HG02938 (cell line): ENCODE results near the gene SYTL4.

Source experiments
- ATAC-seq: cut with Tn5 transposase; IDR thresholded peaks from one replicate; pipeline ENCODE4 v1.9.1; 2021; ENCODE audit warnings: mild to moderate bottlenecking, moderate library complexity; ENCODE audit not compliant: unreplicated experiment

Gene SYTL4

DNA sequence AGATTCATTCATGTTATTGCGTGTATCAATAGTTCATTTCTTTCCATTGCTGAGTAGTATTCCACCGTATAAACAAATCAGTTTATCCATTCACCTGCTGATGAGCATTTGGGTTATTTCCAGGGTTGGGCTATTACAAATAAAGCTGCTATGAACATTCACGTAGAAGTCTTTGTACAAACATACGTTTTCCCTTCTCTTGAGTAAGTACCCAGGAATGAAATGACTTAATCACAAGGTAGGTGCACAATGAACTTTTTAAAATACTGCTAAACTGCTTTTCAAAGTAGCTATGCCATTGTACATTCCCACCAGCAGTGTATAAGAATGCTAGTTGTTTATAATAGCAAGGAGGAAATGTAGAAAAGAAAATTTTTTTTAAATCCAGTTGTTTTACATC, 35.9 kb downstream of the SYTL4 start:
- no peak for ATAC-seq

DNA sequence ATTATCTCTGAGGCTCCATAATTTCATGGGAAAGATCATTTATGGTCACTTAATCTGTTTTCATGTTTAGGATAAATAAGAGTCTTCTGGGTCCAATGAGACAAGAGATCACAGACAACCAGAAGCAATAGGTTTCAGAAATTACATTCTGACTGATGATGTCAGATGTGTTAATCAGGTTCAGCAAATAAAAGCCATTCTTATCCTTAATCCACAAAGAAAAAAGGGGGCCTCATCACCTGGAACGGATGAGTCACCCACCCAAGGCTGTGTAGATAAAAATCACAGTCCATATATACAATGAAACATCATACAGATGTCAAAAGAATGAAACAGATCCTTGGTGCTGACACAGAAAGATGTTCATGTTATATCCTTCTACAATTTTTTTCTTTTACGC, 36.6 kb downstream of the SYTL4 start:
- ATAC-seq, result no peak

DNA sequence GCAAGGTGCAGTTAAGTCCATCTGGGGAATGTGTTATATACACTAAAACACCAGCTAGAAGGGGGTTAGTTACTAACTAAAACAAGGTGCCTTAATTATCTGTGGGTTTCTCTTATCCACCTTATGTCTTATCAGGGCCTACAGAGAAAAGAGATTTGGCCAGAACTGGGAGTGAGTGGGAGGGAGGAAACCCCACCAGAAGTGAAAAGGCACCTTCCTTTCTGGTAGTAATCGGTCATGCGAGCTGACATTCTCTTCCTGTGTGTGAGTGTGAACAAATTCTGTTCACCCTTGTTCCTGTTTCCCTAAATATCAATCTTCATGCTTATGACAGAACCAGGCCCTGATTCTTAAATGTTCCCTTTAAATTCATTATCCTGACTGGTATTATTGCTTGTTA, 44.4 kb downstream of the SYTL4 start:
- ATAC-seq, result peak; percentile 65

DNA sequence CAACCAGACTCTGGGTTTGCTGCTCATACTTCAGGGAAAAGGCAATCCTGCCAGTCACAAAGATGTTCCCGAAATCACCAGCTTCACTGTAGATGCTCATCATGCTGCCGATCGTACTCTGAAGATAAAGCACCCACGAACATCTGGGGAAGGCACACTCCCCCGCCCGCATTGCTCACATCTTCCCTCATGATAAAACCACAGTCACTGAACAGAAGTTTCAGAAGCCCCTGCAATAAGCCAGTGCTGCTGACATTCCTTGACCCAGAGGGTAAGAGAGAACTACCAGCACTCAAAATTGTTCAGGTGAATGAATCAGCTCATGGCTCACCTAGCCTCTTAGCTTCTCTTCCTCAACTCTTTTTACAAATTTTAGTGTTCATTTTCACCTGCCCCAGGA, 44.8 kb downstream of the SYTL4 start:
- peak; percentile 38 for ATAC-seq

DNA sequence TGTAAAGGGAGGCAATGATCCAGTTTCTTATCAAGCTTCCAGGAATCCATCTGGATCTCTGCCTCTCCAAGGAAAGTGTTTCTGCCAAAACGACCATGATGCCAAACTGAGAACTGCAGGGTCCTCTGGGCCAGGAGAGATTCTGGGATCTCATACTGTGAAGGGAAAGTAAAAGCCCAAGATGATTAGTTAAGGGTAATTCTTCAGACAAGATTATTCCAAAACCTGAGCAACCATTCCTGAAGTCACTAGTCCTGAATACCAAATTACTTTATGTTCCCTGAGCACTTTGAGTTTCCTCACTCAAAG, 46.0 kb downstream of the SYTL4 start:
- ATAC-seq, result no peak

DNA sequence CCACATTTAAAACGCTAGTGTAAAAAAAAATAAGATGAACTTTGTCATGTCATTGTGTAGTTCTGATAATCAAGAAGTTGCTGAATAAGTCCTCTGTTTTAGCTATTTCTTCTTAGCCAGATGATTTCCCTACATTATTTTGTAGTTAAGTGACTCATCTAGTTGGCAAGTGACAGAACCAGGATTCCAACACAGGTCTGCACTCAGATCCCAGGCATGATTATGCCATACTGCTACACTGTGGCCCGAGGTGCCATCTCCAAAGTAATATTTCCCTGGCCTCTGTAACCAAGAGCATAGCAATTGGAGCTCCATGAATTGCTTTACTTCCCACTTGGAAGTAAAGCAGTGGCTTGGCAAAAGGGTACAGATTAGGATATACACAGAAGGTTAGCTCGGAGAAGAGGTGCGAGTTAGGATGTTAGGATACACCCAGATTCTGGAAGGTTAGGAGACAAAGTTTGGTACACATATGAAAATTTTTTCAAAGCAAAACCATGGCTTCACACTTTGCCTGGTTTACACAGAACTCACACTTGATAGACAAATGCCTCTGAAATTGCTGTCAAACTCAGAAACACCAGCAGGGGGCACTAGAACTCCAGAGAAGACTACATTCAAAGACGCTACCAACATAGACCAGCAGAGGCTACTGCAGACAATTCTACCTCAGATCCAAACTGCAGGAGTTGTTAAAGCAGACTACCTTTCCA, 46.5 kb downstream of the SYTL4 start:
- peak; percentile 88 for ATAC-seq

DNA sequence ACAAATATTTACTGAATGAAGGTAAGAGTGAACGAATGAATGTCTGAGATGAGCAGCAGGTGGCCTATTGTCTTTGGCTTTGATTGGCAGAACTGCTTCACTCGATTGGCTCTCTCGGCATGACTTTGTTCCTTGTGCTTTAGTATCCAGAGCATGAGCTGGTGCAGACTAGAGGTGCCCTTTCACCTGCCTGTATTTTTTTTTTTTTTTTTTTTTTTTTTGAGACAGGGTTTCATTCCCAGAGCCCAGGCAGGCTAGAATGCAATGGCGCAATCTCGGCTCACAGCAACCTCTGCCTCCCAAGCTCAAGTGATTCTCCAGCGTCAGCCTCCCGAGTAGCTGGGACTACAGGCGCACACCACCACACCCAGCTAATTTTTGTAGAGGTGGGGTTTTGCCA, 49.0 kb downstream of the SYTL4 start:
- ATAC-seq, result no peak

DNA sequence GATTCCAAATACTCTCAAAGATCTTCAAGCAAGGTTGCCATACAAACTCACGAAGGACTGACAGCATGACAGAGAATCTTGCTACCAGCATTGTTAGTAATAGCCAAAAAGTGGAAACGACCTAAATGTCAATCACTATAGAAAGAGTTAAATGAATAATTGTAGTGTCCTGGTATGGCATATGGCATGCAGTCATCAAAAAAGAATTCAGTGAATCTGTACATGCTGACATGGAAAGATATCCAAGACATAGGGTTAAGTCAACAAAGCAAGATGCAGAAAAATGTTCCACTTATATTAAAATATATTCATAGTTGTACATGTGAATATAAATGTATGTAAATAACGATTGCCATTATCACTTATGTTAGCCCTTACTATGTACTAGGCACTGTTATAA, 50.3 kb downstream of the SYTL4 start:
- no peak for ATAC-seq

DNA sequence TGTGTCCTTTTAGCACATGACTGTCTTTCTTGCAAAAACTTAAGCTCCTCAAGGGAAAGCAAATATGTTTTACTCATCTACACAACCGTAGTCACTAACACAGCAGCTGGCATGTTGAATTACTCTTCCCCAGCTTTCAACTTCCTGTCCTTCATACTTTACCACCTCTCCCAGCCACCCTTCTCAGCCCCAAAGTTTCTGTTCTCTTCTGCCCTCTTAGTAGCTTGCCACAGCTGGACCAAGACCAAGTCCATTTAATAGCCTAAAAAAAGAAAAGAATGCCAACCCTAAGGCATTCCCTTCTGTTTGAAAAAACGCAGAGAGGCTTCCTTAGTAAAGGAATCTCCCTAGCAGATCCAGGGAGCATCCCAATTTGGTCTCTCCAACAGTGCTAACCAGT, 51.2 kb downstream of the SYTL4 start:
- ATAC-seq, result no peak

DNA sequence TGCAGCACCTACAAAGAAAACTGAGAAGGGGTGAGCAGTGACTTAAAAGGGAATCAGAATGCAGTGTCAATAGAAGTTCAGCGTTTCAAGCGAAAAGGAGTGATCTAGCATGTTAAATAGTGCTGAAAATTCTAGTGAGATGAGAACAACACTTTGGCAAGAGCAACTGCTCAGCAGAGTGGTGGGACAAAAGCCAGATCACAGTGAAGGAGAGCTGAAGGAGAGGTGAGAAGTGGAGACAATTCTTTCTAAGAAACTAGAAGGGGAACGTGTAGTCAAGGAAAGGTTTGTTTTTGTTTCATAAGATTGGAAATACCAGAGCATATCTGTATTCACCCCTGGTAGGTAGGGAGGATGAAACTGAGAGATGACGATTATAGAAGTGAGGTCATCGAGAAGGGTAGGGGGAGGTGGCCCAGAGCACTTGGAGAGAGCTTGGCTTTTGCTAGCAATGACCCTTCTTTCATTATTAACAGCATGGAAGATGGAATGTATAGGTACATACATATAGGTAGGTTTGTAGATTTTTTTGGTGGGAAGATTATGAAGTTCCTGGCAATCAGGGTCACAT, 54.2 kb downstream of the SYTL4 start:
- no peak for ATAC-seq

DNA sequence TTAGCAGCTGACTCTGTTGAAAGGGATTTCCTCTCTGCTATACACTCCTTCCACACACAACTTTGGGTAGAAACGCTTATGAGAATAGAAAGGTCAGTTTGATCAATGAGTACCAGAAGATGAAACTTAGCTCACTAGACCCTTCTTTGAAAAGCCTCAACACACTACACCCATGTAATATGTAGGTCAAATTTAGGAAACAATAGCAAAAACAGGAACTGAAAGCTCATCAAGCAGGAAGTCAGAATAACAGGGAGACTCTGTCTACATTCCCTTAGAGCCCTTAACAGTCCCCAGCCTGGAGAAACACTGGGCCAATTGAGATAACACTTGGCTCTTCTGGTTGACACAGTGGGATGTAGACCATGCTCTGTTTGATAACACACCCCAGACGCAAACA, 57.2 kb downstream of the SYTL4 start:
- ATAC-seq, result peak; percentile 72

DNA sequence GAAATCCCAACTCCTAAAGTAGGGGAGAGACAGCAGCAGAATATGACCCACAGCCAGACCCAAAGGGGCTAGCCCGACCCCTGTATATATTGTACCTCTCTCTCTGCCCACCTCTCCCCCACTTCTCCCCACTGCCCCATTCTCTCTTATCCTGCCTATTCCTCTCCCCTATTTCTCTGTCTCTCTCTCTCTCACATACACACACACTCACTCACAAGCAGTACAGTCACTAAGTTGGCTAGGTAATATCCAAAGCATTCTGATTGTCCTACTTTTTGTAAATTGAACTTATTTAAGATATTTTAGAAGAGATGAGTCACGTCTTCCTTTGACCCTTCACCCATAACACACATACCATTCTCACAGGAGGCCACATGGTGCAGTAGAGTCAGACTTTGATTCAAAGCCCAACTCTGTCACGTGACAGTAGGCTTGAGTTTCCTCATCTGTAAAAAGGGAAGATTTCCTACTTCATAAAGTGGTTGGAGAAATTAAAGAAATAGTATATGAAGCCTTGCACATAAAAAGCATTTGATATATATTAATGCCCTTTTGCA, 58.4 kb downstream of the SYTL4 start:
- ATAC-seq, result no peak

DNA sequence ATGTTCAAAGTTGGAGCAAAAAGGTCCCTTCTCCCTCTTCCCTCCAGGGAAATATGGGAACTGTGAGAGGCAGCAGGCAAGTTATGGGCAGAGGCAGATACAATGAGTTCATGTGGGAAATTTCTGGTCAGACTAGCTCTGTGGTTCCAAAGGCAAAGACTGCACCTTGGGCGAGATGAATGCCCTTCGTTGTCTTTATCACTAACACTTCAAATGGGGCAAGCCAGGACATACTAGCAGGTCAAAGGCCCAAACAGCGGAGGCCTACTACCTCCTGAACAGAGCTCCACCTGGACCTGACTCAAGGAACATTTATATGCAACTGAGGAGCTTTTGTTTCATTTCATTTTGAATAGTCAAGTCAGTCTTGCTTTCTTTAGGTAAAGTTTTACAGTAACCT, 59.0 kb downstream of the SYTL4 start:
- no peak for ATAC-seq

DNA sequence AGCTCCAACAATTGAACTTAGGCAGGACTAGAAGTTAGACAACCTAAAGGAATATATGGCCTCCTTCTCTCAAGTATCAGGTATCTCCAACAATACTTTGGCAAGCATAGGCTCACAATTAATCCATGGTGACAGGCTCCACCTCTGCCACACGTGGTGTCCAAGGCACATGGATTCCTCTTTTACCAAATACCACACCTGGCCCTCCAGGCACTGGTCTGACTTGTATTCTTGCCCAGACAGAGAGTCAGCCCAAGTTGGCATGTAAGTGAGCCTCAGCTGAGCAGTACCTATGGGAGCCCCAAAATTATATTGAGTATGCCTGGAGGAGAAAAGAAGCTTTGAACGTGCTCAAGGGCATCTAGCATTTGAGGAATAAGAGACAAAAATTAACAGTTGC, 68.3 kb downstream of the SYTL4 start:
- no peak for ATAC-seq

DNA sequence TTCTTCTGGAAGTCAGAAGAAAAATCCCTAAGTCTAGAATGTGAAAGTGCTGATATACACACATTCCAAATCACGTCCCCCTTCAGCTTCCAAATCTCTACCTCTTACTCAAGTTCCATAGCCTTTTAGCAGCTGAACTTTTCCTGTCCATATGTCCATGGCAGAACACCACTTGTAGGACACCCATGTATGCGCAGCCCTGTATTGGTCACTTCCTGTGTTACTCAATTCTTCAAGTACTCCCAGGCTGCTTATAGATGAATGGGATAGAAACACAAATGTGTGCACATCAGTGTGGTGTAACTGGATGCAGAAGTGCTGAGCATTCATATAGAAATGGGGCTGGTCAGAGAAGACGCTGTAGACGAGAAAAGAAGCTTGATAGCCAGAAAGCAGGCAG, 69.1 kb downstream of the SYTL4 start:
- ATAC-seq, result no peak

DNA sequence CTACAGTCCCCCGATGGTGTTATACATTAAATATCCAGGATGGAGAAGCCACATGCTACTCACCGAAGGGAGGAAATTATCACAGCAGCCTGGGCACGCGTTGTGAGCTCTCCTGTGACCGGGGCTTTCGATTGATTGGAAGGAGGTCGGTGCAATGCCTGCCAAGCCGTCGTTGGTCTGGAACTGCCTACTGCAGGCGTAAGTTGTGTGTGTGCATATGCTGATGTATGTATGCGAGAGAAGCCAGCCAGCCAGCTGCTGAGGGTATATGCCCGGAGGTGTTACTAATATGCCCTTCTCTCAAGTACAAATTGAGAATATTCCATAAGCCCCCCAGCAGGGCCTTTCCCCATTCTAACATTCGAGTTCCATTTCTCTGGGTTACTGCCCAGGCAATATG, 69.8 kb downstream of the SYTL4 start:
- ATAC-seq, result no peak

DNA sequence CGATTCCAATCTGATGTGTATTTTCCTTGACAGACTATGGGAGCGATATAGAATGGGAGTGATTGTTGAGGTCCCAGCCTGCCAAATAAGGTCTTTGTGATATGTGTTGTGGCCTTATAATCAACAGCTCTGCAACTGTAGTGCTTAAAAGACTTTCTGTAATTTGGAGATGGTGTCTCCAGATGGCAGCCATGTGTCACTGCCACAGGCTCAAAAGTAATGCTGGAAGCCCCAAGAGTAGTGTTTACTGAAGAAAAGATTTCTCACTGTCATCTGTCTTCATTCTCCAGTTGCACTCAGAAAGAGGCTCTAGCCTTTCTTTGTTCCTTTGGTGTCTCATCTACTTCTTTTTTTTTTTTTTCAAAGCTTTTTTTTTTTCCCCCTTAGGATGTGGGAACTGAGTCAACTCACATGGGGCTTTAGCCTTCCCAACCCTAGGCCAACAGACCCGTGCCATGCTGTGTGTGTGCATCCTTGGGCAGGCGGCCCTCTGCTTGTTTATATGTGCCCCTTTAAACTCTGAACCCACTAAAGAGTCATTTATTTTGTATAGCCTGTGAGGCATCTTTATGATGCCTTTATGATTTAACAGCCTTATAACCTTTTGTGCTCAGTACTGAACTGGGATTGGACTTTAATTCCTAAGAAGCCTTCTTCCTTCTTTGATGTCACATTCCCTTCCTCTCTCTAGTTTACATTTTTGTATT, 72.3 kb downstream of the SYTL4 start:
- ATAC-seq, result no peak

DNA sequence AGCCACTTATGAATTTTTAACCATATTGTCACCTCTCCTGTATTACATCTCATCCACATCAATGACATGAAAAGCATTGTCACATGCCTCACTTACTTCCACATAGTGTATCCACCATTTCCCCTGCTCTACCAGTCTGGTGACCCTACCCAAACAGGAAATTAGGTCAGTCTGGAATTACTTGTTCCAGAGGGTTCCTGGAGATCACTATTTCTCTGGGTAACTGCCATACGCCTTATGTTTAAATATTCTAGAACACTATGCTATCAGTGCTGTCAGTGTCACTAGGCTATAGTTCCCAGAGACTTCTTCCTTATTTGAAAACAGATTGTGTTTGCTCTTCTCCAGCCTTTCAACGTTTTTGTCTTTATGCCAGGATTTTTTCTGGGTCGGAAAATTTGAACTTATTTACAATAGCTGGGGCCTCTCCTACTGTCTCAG, 73.0 kb downstream of the SYTL4 start:
- ATAC-seq, result no peak

DNA sequence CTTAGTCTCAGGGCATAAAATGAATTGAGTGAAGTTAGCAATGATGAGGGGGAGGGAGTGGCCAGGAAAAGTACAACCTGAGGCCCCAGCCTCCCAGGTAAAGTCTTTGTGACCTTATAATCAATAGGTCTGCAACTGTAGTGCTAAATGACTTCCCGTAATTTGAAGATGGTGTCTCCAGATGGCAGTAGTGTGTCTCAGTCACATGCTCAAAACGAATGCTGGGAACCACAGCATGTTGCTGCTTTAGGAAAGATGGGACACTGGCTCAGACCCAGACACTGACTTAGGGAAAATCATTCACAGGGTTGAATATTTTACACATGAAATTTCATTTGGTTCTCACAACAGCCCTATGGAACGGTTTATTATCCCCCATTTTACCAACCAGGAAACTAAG, 77.7 kb downstream of the SYTL4 start:
- no peak for ATAC-seq

DNA sequence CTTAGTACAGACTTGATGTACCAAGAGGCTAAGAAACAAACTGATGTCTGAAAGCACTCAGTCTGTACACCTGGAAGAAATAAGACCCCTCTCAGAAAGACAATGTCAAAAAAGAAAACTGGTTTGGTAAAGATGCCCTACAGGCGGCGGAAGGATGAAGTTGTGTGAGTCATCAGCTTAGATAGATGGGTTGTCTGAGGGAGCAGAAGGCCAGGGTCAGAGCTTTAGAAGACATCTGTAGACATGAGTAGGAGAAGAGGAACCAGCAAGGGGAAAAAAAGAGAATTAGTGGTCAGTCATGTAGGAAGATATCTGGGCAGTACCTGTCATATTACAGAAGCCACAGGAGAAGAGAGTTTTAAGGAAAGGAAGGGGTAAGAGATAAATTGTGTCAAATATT, 79.7 kb downstream of the SYTL4 start:
- ATAC-seq, result no peak

DNA sequence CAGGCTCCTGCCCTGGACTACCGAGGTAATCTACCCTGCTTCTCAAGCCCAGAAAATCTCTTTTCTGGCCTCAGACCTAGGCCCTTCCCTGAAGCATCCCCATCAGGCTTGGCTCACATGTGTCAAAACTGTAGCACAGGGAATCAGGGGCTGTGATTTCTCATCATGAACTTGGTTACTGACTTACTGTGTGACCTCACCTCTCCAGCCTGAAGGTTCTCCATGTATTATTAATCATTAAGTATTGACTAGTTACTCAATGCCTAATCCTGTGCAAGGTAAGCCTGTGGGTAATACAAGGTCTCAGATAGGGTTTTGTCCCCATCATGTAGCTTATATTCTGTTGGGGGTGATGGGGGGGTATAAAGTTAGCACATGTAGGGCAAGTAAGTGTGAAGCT, 81.1 kb downstream of the SYTL4 start:
- ATAC-seq, result no peak
